Osteocyte (in vitro differentiated cells): Measurements from ENCODE around the gene ZNF839. TPM values are rescaled to one million over a fixed set of nuclear protein-coding genes. Genes with fewer than 3 reads are reported as not detected.

Experiments
- DNase-seq: peaks from one replicate; pipeline ENCODE4 v3.0.0; 2021; ENCODE audit warnings: mixed read lengths; ENCODE audit not compliant: unreplicated experiment; ENCODE audit errors: extremely low spot score
- H3K27ac Mint-ChIP-seq: one replicate; pipeline ENCODE4 v1.8.0; 2021; ENCODE audit warnings: mild to moderate bottlenecking, mixed read lengths; ENCODE audit not compliant: unreplicated experiment
- H3K27me3 Mint-ChIP-seq: one replicate; pipeline ENCODE4 v1.8.0; 2021; ENCODE audit warnings: mixed read lengths; ENCODE audit not compliant: unreplicated experiment
- H3K36me3 Mint-ChIP-seq: one replicate; pipeline ENCODE4 v1.8.0; 2021; ENCODE audit warnings: mixed read lengths; ENCODE audit not compliant: unreplicated experiment
- H3K4me1 Mint-ChIP-seq: one replicate; pipeline ENCODE4 v1.8.0; 2021; ENCODE audit warnings: mixed read lengths; ENCODE audit not compliant: unreplicated experiment
- H3K4me3 Mint-ChIP-seq: one replicate; pipeline ENCODE4 v1.8.0; 2021; ENCODE audit warnings: mild to moderate bottlenecking, moderate library complexity, mixed read lengths; ENCODE audit not compliant: unreplicated experiment
- H3K9me3 Mint-ChIP-seq: one replicate; pipeline ENCODE4 v1.8.0; 2021; ENCODE audit warnings: mixed read lengths; ENCODE audit not compliant: unreplicated experiment
- total RNA-seq: library from RNA; stranded (reverse); gene quantifications from 2 replicates; pipeline ENCODE4 v1.2.1, GENCODE V29; 2021
- TF ChIP-seq, protein P1 (sequence below): fragments of 200-600 bp; sonication (generic); IDR thresholded peaks from 2 replicates; pipeline ENCODE4 v1.5.0; 2021; ENCODE audit warnings: antibody characterized with exemption, mild to moderate bottlenecking, moderate library complexity

The ZNF839 gene
- total RNA-seq, 1 donor from 2014 or later, result 10.1 TPM

GRCh38 chr14:102359341-102359740 lies 39.8 kb downstream of the ZNF839 start:
- TF ChIP-seq, protein P1, sequence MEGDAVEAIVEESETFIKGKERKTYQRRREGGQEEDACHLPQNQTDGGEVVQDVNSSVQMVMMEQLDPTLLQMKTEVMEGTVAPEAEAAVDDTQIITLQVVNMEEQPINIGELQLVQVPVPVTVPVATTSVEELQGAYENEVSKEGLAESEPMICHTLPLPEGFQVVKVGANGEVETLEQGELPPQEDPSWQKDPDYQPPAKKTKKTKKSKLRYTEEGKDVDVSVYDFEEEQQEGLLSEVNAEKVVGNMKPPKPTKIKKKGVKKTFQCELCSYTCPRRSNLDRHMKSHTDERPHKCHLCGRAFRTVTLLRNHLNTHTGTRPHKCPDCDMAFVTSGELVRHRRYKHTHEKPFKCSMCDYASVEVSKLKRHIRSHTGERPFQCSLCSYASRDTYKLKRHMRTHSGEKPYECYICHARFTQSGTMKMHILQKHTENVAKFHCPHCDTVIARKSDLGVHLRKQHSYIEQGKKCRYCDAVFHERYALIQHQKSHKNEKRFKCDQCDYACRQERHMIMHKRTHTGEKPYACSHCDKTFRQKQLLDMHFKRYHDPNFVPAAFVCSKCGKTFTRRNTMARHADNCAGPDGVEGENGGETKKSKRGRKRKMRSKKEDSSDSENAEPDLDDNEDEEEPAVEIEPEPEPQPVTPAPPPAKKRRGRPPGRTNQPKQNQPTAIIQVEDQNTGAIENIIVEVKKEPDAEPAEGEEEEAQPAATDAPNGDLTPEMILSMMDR, result no peak
- Mint-ChIP-seq H3K27ac (no peak overlapping the region), H3K36me3 (peaks cover 21% of the 10 kb centered on the region), H3K27me3 (no peaks in the 10 kb centered on the region), H3K4me3 (no peak overlapping the region), H3K9me3 (no peaks in the 10 kb centered on the region), H3K4me1 (peaks cover 15% of the 10 kb centered on the region)
- no peak for DNase-seq

GRCh38 chr14:102360388-102360787 lies 40.8 kb downstream of the ZNF839 start:
- Mint-ChIP-seq H3K9me3 (no peaks in the 10 kb centered on the region), H3K27me3 (no peaks in the 10 kb centered on the region), H3K27ac (no peak overlapping the region), H3K4me3 (no peak overlapping the region), H3K36me3 (peaks cover 20% of the 10 kb centered on the region), H3K4me1 (peaks cover 15% of the 10 kb centered on the region)
- DNase-seq, result no peak
- TF ChIP-seq, protein P1, result no peak

GRCh38 chr14:102362084-102362483 lies 42.5 kb downstream of the ZNF839 start:
- TF ChIP-seq, protein P1, result no peak
- peak overlapping the region; percentile 97 for H3K27ac Mint-ChIP-seq
- no peak overlapping the region for H3K4me3 Mint-ChIP-seq
- no peak for DNase-seq
- H3K4me1 Mint-ChIP-seq, result peaks cover 15% of the 10 kb centered on the region
- H3K27me3 Mint-ChIP-seq, result no peaks in the 10 kb centered on the region
- no peaks in the 10 kb centered on the region for H3K9me3 Mint-ChIP-seq
- peaks cover 8% of the 10 kb centered on the region for H3K36me3 Mint-ChIP-seq

- H3K27ac Mint-ChIP-seq, result peak within 1 kb of the TSS; percentile 97
- H3K9me3 Mint-ChIP-seq, result no peaks in the 10 kb centered on the region
- H3K27me3 Mint-ChIP-seq, result no peaks in the 10 kb centered on the region
- peaks cover 15% of the 10 kb centered on the region for H3K4me1 Mint-ChIP-seq
- TF ChIP-seq, protein P1, result no peak
- H3K4me3 Mint-ChIP-seq, result no peak within 1 kb of the TSS
- peaks cover 4% of the 10 kb centered on the region for H3K36me3 Mint-ChIP-seq
- DNase-seq, result peak; percentile 99
These were observed 43.1 kb downstream of the ZNF839 start, which contains the start of the genes CINP and TECPR2 for GRCh38 chr14:102362545-102363181. CINP (minus strand) TSS chr14:102362890; CDS start chr14:102362851, 39 bp downstream. TECPR2 (plus strand) TSS chr14:102362941; CDS start chr14:102376722, 13,781 bp downstream.

- Mint-ChIP-seq H3K9me3 (no peaks in the 10 kb centered on the region), H3K36me3 (no peaks in the 10 kb centered on the region), H3K4me3 (no peak overlapping the region), H3K4me1 (peaks cover 15% of the 10 kb centered on the region), H3K27ac (peak overlapping the region; percentile 87), H3K27me3 (no peaks in the 10 kb centered on the region)
- TF ChIP-seq, protein P1, result no peak
- no peak for DNase-seq
These were observed 43.8 kb downstream of the ZNF839 start for GRCh38 chr14:102363182-102363943.
